ENCODE data around the gene CPEB3. TPM values are rescaled to one million over a fixed set of nuclear protein-coding genes. Genes with fewer than 3 reads are reported as not detected.

The CPEB3 gene
- total RNA-seq, 1 experiment from 2014 or later, result 1.0 TPM

DNA sequence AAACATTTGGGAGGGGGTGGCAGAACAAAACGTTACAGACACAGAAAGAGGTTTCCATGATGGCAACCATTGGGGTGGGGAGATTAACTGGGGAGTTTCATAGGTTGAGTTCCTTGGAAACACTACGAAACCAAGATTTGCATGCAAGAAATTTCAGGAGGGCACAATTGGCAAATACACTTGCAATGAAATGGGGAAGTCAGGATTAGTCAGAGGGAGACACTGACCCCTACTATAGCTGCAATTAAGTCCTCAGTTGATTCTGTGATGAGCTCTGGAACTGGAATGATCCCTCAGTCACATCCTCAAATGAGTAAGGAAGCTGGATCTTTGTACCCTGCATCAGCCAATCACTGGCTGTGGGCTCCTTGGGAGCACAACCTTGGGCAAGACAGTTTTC, 22.1 kb downstream of the CPEB3 start:
- no CpG with 5 or more reads among the region's 2 CpGs for WGBS (ENCODE audit: extremely low coverage, insufficient read length, low lambda C conversion rate)
- Histone ChIP-seq H3K4ac (ENCODE audit: low read depth, low read length) (no peak overlapping the region), H2BK5ac (ENCODE audit: insufficient read length, low read length) (no peak overlapping the region), H2BK12ac (ENCODE audit: insufficient read length, low read depth, low read length) (no peak overlapping the region), H3K79me2 (ENCODE audit: insufficient read depth, low read length) (no peaks in the 10 kb centered on the region), H3K79me1 (ENCODE audit: insufficient read depth, low read depth, low read length, poor library complexity, severe bottlenecking) (no peaks in the 10 kb centered on the region), H3K23me2 (ENCODE audit: insufficient read length, low read depth, low read length, poor library complexity, severe bottlenecking) (no peaks in the 10 kb centered on the region), H3K9ac (ENCODE audit: extremely low read depth, insufficient read length, low read length) (no peak overlapping the region), H3K4me1 (ENCODE audit: insufficient read depth, low read length) (no peaks in the 10 kb centered on the region), H3K18ac (ENCODE audit: insufficient read length, low read depth, low read length) (no peak overlapping the region), H3K27me3 (ENCODE audit: insufficient read depth, low read length) (no peaks in the 10 kb centered on the region), H3K56ac (ENCODE audit: insufficient read length, low read depth, low read length) (no peak overlapping the region), H2BK120ac (ENCODE audit: low read depth, low read length, poor library complexity, severe bottlenecking) (no peak overlapping the region), H4K5ac (ENCODE audit: insufficient read length, low read depth, low read length) (no peak overlapping the region), H3K9me3 (ENCODE audit: control insufficient read depth, low read depth, low read length) (no peaks in the 10 kb centered on the region), H3K27ac (ENCODE audit: insufficient read length, low read depth, low read length) (no peak overlapping the region), H3K4me2 (ENCODE audit: insufficient read depth, insufficient read length, low read length) (no peak overlapping the region), H3K14ac (ENCODE audit: insufficient read depth, low read length) (no peak overlapping the region), H2AFZ (ENCODE audit: low read length) (no peak overlapping the region), H4K20me1 (ENCODE audit: control insufficient read depth, insufficient read depth, insufficient read length) (no peaks in the 10 kb centered on the region), H4K91ac (ENCODE audit: insufficient read length, low read depth, low read length) (no peak overlapping the region), H3T11ph (ENCODE audit: low read length) (no peak overlapping the region), H2BK20ac (ENCODE audit: low read depth, low read length, poor library complexity, severe bottlenecking) (no peak overlapping the region), H4K8ac (replicated peaks; ENCODE audit: insufficient read length, low read depth, low read length) (no peak overlapping the region), H2BK15ac (ENCODE audit: low read depth, low read length) (no peak overlapping the region), H3K23ac (ENCODE audit: insufficient read length, low read depth, low read length) (no peak overlapping the region), H2AK5ac (ENCODE audit: insufficient read length, low read length) (no peak overlapping the region)
- H3K9me3 Mint-ChIP-seq, result no peaks in the 10 kb centered on the region
- no peak overlapping the region for H3K27ac Mint-ChIP-seq
- DNase-seq, result no peak
- H3K36me3 Mint-ChIP-seq (ENCODE audit: insufficient read depth in 1 of 3, low read depth in 3 of 3), result no peaks in the 10 kb centered on the region
- TF ChIP-seq, protein P1, sequence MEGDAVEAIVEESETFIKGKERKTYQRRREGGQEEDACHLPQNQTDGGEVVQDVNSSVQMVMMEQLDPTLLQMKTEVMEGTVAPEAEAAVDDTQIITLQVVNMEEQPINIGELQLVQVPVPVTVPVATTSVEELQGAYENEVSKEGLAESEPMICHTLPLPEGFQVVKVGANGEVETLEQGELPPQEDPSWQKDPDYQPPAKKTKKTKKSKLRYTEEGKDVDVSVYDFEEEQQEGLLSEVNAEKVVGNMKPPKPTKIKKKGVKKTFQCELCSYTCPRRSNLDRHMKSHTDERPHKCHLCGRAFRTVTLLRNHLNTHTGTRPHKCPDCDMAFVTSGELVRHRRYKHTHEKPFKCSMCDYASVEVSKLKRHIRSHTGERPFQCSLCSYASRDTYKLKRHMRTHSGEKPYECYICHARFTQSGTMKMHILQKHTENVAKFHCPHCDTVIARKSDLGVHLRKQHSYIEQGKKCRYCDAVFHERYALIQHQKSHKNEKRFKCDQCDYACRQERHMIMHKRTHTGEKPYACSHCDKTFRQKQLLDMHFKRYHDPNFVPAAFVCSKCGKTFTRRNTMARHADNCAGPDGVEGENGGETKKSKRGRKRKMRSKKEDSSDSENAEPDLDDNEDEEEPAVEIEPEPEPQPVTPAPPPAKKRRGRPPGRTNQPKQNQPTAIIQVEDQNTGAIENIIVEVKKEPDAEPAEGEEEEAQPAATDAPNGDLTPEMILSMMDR (conservative IDR thresholded peaks at IDR 0.05), result no peak
- no peak overlapping the region for H3K4me3 Mint-ChIP-seq
- no peaks in the 10 kb centered on the region for H3K4me1 Mint-ChIP-seq
- no peaks in the 10 kb centered on the region for H3K27me3 Mint-ChIP-seq (ENCODE audit: low read depth)
